Activated naive CD4-positive, alpha-beta T cell treated with anti-CD3 and anti-CD28 coated beads, Interleukin-2, amount 10 ng/mL, durations not matched to agents 5 hours and 36 hours (primary cell): Measurements from ENCODE around the gene TAS2R41. TPM values are rescaled to one million over a fixed set of nuclear protein-coding genes. Genes with fewer than 3 reads are reported as not detected.

ENCODE experiments used
- total RNA-seq, 2 experiments: library from RNA; stranded (reverse); gene quantifications; one replicate each; pipeline ENCODE4 v1.2.3, GENCODE V29; 2021

Gene TAS2R41, protein sequence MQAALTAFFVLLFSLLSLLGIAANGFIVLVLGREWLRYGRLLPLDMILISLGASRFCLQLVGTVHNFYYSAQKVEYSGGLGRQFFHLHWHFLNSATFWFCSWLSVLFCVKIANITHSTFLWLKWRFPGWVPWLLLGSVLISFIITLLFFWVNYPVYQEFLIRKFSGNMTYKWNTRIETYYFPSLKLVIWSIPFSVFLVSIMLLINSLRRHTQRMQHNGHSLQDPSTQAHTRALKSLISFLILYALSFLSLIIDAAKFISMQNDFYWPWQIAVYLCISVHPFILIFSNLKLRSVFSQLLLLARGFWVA
- not detected for total RNA-seq

DNA sequence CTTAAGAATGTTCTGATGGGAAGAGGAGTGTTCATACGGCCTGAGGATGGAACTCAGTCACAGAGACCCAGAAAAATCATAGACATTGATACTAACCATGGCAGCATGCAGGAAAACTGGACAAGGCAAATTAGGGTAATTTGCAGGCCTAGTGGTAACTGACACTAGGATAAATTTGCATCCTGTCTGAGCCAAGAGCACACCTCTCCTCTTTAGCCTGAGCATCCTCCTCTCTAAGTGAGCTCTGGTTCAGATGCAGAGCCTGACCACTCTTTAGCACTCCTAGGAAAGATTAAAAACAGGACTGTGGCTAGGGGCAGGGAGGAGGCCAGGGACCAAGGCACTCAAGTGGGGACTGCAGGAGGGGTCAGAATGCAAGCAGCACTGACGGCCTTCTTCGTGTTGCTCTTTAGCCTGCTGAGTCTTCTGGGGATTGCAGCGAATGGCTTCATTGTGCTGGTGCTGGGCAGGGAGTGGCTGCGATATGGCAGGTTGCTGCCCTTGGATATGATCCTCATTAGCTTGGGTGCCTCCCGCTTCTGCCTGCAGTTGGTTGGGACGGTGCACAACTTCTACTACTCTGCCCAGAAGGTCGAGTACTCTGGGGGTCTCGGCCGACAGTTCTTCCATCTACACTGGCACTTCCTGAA, at the start of gene TAS2R41:
Gene TAS2R41, plus strand, starts transcription at position 373 of the 650 bp plus-strand sequence. Its CDS starts 0 bp downstream, at position 373.

DNA sequence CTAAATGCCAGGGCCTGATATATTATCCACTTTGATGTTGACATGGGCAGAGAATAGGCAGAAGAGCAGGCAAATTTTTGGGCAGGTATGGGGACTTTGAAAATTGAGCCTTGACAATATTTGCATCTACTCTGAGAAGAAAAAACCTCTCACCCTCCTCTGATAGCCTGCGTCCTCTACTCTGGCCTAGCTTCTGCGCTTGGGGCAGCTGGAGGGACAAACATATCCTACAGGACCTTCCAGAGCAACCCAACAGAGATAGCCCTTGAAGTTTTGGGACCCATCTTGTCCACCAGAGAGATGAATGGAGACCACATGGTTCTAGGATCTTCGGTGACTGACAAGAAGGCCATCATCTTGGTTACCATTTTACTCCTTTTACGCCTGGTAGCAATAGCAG, 34.5 kb upstream of the TAS2R41 start, which contains the start of gene TAS2R60:
Gene TAS2R60, plus strand, starts transcription at position 301 of the 400 bp plus-strand sequence. Its CDS starts 0 bp downstream, at position 301.

Other genes with a start within 250 kb of the TAS2R41 start
- 100 to 1,000 TPM; 386 to 387 TPM for gene GSTK1, start 214.4 kb upstream of the TAS2R41 start, total RNA-seq
- gene TMEM139, start 192.9 kb upstream of the TAS2R41 start, total RNA-seq = 1 to 10 TPM in 1 of 2 experiments, under 1 TPM in 1; 0.71 to 1.6 TPM
- gene CASP2, start 189.5 kb upstream of the TAS2R41 start, total RNA-seq = 100 to 1,000 TPM; 118 to 119 TPM
- not detected for gene CLCN1, start 161.8 kb upstream of the TAS2R41 start, total RNA-seq
- gene FAM131B, start 115.2 kb upstream of the TAS2R41 start, total RNA-seq = under 1 TPM; 0.48 to 0.55 TPM
- gene ZYX, start 96.5 kb upstream of the TAS2R41 start, total RNA-seq = 100 to 1,000 TPM; 160 to 169 TPM
- 10 to 100 TPM; 13.4 to 15.8 TPM for gene EPHA1, start 69.0 kb upstream of the TAS2R41 start, total RNA-seq
- gene TAS2R60, start 34.4 kb upstream of the TAS2R41 start, total RNA-seq = under 1 TPM in 1 of 2 experiments, not detected in 1; 0.23 TPM
- gene CTAGE15, start 93.9 kb downstream of the TAS2R41 start, total RNA-seq = not detected
- 10 to 100 TPM; 25.7 to 26.8 TPM for gene TCAF2, start 143.1 kb downstream of the TAS2R41 start, total RNA-seq